ENCODE data around the gene MGAT4A.
"Not testable (repeated sequence)": the region's sequence is repeated elsewhere in the genome, so short reads cannot be mapped to it uniquely, and the experiment has no call there.

- TF ChIP-seq EZH2 (IDR thresholded peaks at IDR 0.05; ENCODE audit: insufficient read depth, low read length), result not testable (repeated sequence)
- TF ChIP-seq, protein P1, sequence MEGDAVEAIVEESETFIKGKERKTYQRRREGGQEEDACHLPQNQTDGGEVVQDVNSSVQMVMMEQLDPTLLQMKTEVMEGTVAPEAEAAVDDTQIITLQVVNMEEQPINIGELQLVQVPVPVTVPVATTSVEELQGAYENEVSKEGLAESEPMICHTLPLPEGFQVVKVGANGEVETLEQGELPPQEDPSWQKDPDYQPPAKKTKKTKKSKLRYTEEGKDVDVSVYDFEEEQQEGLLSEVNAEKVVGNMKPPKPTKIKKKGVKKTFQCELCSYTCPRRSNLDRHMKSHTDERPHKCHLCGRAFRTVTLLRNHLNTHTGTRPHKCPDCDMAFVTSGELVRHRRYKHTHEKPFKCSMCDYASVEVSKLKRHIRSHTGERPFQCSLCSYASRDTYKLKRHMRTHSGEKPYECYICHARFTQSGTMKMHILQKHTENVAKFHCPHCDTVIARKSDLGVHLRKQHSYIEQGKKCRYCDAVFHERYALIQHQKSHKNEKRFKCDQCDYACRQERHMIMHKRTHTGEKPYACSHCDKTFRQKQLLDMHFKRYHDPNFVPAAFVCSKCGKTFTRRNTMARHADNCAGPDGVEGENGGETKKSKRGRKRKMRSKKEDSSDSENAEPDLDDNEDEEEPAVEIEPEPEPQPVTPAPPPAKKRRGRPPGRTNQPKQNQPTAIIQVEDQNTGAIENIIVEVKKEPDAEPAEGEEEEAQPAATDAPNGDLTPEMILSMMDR (IDR thresholded peaks at IDR 0.05; ENCODE audit: insufficient read depth, low read depth, low read length), result not testable (repeated sequence)
Measured at GRCh38 chr2:98752711-98753110, 21.8 kb upstream of the MGAT4A start.

All from astrocyte (in vitro differentiated cells and primary cell).